GM18526 (cell line): ENCODE data around the gene ODF2.

Experiments used
- POLR2A ChIP-seq: IDR thresholded peaks from 3 replicates; pipeline ENCODE4 v1.6.1; 2011; ENCODE audit not compliant: insufficient read length; ENCODE audit errors: extremely low read depth

The ODF2 gene

GRCh38 chr9:128455849-128456612, at the start of gene ODF2:
ODF2 (plus strand) TSS chr9:128456006; CDS start chr9:128456092, 86 bp downstream.
- peak; percentile 88 for TF ChIP-seq POLR2A

- TF ChIP-seq POLR2A: no peak
Measured at GRCh38 chr9:128406848-128407391, 48.9 kb upstream of the ODF2 start.

GRCh38 chr9:128408963-128409431, 46.8 kb upstream of the ODF2 start:
- TF ChIP-seq POLR2A: no peak

- no peak for TF ChIP-seq POLR2A
Measured at GRCh38 chr9:128409450-128409849, 46.4 kb upstream of the ODF2 start.

- TF ChIP-seq POLR2A: no peak
Measured at GRCh38 chr9:128409978-128410377, 45.8 kb upstream of the ODF2 start.

- TF ChIP-seq POLR2A: no peak
Measured at GRCh38 chr9:128411364-128412119, 44.3 kb upstream of the ODF2 start.

- TF ChIP-seq POLR2A: no peak
Measured at GRCh38 chr9:128412120-128412790, 43.6 kb upstream of the ODF2 start.

DNA sequence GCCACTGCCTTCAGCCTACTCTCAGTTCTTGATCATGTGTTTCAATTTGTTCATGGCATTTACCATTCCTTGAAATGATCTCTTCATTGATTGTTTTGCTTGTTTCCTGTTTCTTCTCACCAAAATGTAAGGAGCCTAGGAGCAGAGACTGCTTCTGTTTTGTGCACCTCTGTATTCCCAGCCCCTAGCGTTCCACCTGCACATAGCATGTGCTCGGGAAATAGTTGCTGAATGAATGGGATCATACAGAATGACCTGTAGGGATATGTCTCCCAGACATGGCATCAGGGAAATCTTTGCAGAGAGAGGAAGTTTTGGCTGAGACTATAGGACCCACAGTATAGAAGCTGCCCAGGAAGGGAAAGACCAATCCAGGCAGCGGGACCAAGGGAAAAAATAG, 41.3 kb upstream of the ODF2 start:
- no peak for TF ChIP-seq POLR2A

- TF ChIP-seq POLR2A: no peak
Measured at GRCh38 chr9:128415281-128415680, 40.5 kb upstream of the ODF2 start.

DNA sequence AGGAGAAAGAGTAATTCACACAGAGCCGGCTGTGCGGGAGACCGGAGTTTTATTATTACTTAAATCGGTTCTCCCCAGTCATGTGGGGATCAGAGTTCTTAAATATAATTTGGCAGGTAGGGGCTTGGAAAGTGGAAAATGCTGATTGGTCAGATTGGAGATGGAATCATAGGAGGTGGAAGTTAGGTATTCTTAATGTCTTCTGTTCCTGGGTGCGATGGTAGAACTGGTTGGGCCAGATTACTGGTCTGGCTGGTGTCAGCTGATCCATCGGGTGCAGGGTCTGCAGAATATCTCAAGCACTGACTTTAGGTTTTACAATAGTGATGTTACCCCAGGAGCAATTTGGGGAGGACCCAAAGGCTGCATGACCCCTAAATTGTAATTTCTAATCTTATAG, 39.8 kb upstream of the ODF2 start:
- no peak for TF ChIP-seq POLR2A

DNA sequence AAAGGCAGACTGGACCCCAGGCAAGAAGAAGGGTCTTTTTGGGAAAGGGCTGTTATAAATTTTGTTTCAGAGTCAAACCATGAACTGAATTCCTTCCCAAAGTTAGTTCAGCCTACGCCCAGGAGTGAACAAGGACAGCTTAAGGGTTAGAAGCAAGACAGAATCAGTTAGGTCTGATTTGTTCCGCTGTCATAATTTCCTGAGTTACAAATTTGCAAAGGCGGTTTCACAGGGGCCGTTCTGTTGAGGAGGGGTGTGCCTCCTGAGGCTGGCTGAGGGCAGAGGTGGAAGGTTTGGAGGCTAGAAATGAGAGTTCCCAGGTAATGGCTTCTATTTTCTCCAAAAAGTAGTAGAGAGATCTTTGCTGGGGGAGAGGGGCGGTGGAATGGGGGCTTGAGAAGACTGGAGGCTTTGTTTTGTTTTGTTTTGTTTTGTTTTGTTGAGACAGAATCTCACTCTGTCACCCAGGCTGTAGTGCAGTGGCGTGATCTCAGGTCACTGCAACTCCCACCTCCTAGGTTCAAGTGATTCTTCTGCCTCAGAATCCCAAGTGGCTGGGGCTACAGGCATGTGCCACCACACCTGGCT, 39.3 kb upstream of the ODF2 start:
- TF ChIP-seq POLR2A: no peak

- TF ChIP-seq POLR2A: no peak
Measured at GRCh38 chr9:128419061-128419925, 36.5 kb upstream of the ODF2 start.

GRCh38 chr9:128420060-128420650, 35.7 kb upstream of the ODF2 start:
- TF ChIP-seq POLR2A: no peak
